HepG2 (cell line): ENCODE results near the gene MRPL14. TPM values are rescaled to one million over a fixed set of nuclear protein-coding genes. Genes with fewer than 3 reads are reported as not detected.
A peak's percentile ranks its signal among the peaks of the same experiment; 100 is the strongest.

Source experiments
- CEBPG ChIP-seq: IDR thresholded peaks from 2 replicates; pipeline ENCODE4 v1.6.1; 2016
- CENPX ChIP-seq: sonication (generic); formaldehyde crosslinking; IDR thresholded peaks from 2 replicates; pipeline ENCODE4 v1.9.0; 2021; ENCODE audit warnings: mild to moderate bottlenecking, missing genetic modification reagents, moderate library complexity
- DBP ChIP-seq: sonication (generic); formaldehyde crosslinking; IDR thresholded peaks from 2 replicates; pipeline ENCODE4 v1.4.0; 2020; ENCODE audit warnings: missing genetic modification reagents; ENCODE audit errors: not compliant biosample characterization
- HMG20A ChIP-seq: IDR thresholded peaks from 2 replicates; pipeline ENCODE4 v1.6.1; 2016; ENCODE audit warnings: borderline replicate concordance
- KDM1A ChIP-seq: IDR thresholded peaks from 2 replicates; pipeline ENCODE4 v1.6.1; 2016; ENCODE audit warnings: missing compliant biosample characterization
- MEF2D ChIP-seq: sonication (generic); formaldehyde crosslinking; IDR thresholded peaks from 2 replicates; pipeline ENCODE4 v1.5.1; 2020; ENCODE audit warnings: mild to moderate bottlenecking, missing genetic modification reagents
- MIXL1 ChIP-seq: IDR thresholded peaks from 2 replicates; pipeline ENCODE4 v1.6.1; 2016
- PAF1 ChIP-seq: IDR thresholded peaks from 2 replicates; pipeline ENCODE4 v1.6.1; 2016; ENCODE audit warnings: missing genetic modification reagents, missing compliant biosample characterization
- PRDM15 ChIP-seq: sonication (generic); formaldehyde crosslinking; IDR thresholded peaks from 2 replicates; pipeline ENCODE4 v1.4.0; 2020; ENCODE audit warnings: missing genetic modification reagents
- SPEN ChIP-seq: sonication (generic); formaldehyde crosslinking; IDR thresholded peaks from 2 replicates; pipeline ENCODE4 v1.5.1; 2020; ENCODE audit warnings: low read depth, mild to moderate bottlenecking, missing genetic modification reagents
- STAT6 ChIP-seq: sonication (generic); formaldehyde crosslinking; IDR thresholded peaks from 2 replicates; pipeline ENCODE4 v1.4.0; 2020; ENCODE audit warnings: missing genetic modification reagents, mild to moderate bottlenecking, borderline replicate concordance
- TCF12 ChIP-seq, 2 experiments: fragments of 450-650 bp in 1 of 2; sonication (generic) in 1 of 2; formaldehyde crosslinking in 1 of 2; IDR thresholded peaks; 2 replicates each; pipeline versions ENCODE4 v1.6.1 to v1.8.0; 2017 to 2022; ENCODE audit warnings: antibody characterized with exemption in 1 of 2, mild to moderate bottlenecking in 1 of 2, missing genetic modification reagents in 1 of 2, moderate library complexity in 1 of 2
- XRCC5 ChIP-seq: fragments of 200-400 bp; formaldehyde crosslinking; optimal IDR thresholded peaks from 2 replicates; pipeline ENCODE3; 2017; ENCODE audit warnings: mild to moderate bottlenecking, low read length
- ZNF350 ChIP-seq: sonication (generic); formaldehyde crosslinking; IDR thresholded peaks from 2 replicates; pipeline ENCODE4 v1.4.0; 2020; ENCODE audit warnings: mild to moderate bottlenecking, low read depth, missing genetic modification reagents, borderline replicate concordance
- ZNF564 ChIP-seq: sonication (generic); formaldehyde crosslinking; IDR thresholded peaks from 2 replicates; pipeline ENCODE4 v1.8.1; 2023; ENCODE audit warnings: mild to moderate bottlenecking, missing genetic modification reagents
- ZNF747 ChIP-seq: sonication (generic); formaldehyde crosslinking; IDR thresholded peaks from 2 replicates; pipeline ENCODE4 v1.8.1; 2023; ENCODE audit warnings: missing genetic modification reagents, mild to moderate bottlenecking, borderline replicate concordance
- ZSCAN12 ChIP-seq: sonication (generic); formaldehyde crosslinking; IDR thresholded peaks from 2 replicates; pipeline ENCODE4 v1.9.0; 2021; ENCODE audit warnings: mild to moderate bottlenecking, missing genetic modification reagents
- ZSCAN31 ChIP-seq: sonication (generic); formaldehyde crosslinking; IDR thresholded peaks from 2 replicates; pipeline ENCODE4 v1.5.0; 2020; ENCODE audit warnings: low read depth, mild to moderate bottlenecking, missing genetic modification reagents
- polyA plus RNA-seq, 8 experiments: library from polyadenylated mRNA; depleted of rRNA in 3 of 8; stranded (reverse) in 7 of 8; unstranded in 1 of 8; fragments of >200 nt; fragmentation: Illumina TruSeq in 4 of 8; extraction: Trizol in 4 of 8; gene quantifications; 2 replicates each; pipeline versions ENCODE4 v1.2.1 to v1.2.3, GENCODE V29; 2011 to 2016; ENCODE audit warnings: low read depth in 4 of 8, missing spikeins in 1 of 8, mixed read lengths in 1 of 8; ENCODE audit not compliant: insufficient read depth in 1 of 8
- total RNA-seq, 5 experiments: library from RNA; depleted of rRNA; stranded (reverse); fragments of >200 nt; fragmentation: Illumina TruSeq; extraction: Trizol; gene quantifications; 2 replicates each; pipeline ENCODE4 v1.2.3, GENCODE V29; 2016; ENCODE audit warnings: low read depth in 1 of 5

The MRPL14 gene
- total and polyA plus RNA-seq, 2 of the 13 experiments (the other 11 are each of a cell fraction or from before 2014, with no cell fraction given), result 157 to 178 TPM

GRCh38 chr6:44091981-44092884 lies 35.0 kb downstream of the MRPL14 start (continued):
- TF ChIP-seq DBP (CRISPR knock-in tag) (peak; percentile 30), KDM1A (CRISPR knock-in tag) (peak; percentile 98), SPEN (CRISPR knock-in tag) (peak; percentile 79; the same call in 1 of the 2 replicates), ZNF564 (CRISPR knock-in tag) (0 out of 2 replicates have a peak, but pooled peaks have one; percentile 41), HMG20A (CRISPR knock-in tag) (peak; percentile 86; the same call in 1 of the 2 replicates), ZSCAN12 (no peak), ZNF747 (CRISPR knock-in tag) (peak; percentile 56; the same call in 1 of the 2 replicates), PAF1 (CRISPR knock-in tag) (no peak), PRDM15 (CRISPR knock-in tag) (0 out of 2 replicates have a peak, but pooled peaks have one; percentile 38), ZSCAN31 (peak; percentile 61; the same call in 1 of the 2 replicates), MIXL1 (CRISPR knock-in tag) (peak; percentile 88; the same call in 1 of the 2 replicates), XRCC5 (peak; percentile 21), STAT6 (CRISPR knock-in tag) (peak; percentile 93), TCF12 (IDR thresholded peaks at IDR 0.05) (no peak), TCF12 (CRISPR knock-in tag; IDR thresholded peaks at IDR 0.05) (peak; percentile 70; the same call in 1 of the 2 replicates), ZNF350 (CRISPR knock-in tag) (peak; percentile 21; the same call in 1 of the 2 replicates), CENPX (CRISPR knock-in tag) (no peak), MEF2D (CRISPR knock-in tag) (peak; percentile 92), CEBPG (CRISPR knock-in tag) (peak; percentile 73)
